Cardiac fibroblast (primary cell): ENCODE measurements around the gene KDM8.

Source experiments
- DNase-seq, 2 donors: peaks; one replicate each; pipeline versions ENCODE4 v3.0.0 to v3.0.0-alpha.2; 2010; ENCODE audit warnings: low read depth in 2 of 2
- H3K4me3 ChIP-seq, 2 donors: replicated peaks in 1 of 2; 1 replicate in 1 of 2; 2 replicates in 1 of 2; pipeline ENCODE4 v1.5.1; 2011; ENCODE audit warnings: low read depth in 2 of 2, low read length in 2 of 2, mild to moderate bottlenecking in 2 of 2, moderate library complexity in 1 of 2
- CTCF ChIP-seq: IDR thresholded peaks from one replicate; pipeline ENCODE4 v1.5.1; 2011; ENCODE audit warnings: low read depth, mild to moderate bottlenecking, low read length, inconsistent platforms

KDM8 gene

GRCh38 chr16:27232901-27233625, 29.7 kb downstream of the KDM8 start:
- no peak for TF ChIP-seq CTCF
- no peak overlapping the region for H3K4me3 ChIP-seq
- DNase-seq, result no peak

- DNase-seq, result no peak
- H3K4me3 ChIP-seq, result no peak overlapping the region
- TF ChIP-seq CTCF, result no peak
Measured at GRCh38 chr16:27233731-27234130, 30.4 kb downstream of the KDM8 start.

DNA sequence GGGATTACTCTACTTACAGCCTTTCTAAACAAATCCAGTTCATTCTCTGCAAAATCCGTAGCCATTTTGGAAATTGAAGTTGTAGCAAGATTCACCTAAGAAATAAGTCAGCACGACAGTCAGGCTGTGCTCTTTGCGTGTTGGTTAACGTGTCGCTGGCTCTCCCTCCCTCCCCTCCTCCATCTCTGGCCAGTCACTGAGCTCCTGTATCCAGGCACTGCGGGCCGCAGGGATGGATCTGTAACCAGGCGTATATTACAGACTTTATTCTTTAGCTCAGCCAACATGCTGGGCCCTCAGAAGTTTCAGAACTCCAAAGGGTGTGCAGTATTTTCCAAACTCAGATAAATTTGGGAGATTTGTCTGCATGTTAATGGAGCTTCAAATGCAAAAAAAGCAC, 30.8 kb downstream of the KDM8 start:
- no peak overlapping the region for H3K4me3 ChIP-seq
- no peak for DNase-seq
- TF ChIP-seq CTCF, result no peak

DNA sequence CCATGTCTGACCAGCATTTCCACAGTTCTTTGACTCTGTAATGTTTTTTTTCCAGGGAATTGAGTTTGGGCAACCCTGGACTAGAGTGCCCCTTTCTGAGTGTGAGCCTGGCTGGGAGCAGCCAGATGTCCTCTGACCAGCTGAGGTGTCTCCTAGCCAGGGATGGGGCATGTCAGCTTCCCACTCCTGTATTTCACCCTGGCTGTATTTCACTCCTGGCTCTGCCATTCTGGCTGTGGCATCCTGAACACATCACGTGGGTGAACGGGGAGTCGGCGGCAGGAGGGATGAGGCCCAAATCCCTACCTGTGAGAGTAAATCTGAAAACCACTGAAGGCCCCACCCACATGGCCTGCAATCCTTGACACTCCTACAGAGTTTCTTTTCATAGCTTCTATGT, 31.3 kb downstream of the KDM8 start:
- no peak for TF ChIP-seq CTCF
- no peak overlapping the region for H3K4me3 ChIP-seq
- no peak for DNase-seq

GRCh38 chr16:27235055-27235937, 32.0 kb downstream of the KDM8 start:
- peak; percentile 96 for DNase-seq
- TF ChIP-seq CTCF, result peak; percentile 88
- no peak overlapping the region for H3K4me3 ChIP-seq

GRCh38 chr16:27235938-27236245, 32.6 kb downstream of the KDM8 start:
- TF ChIP-seq CTCF, result no peak
- no peak for DNase-seq
- no peak overlapping the region for H3K4me3 ChIP-seq
